Nephron progenitor cell (in vitro differentiated cells): ENCODE data around the gene GALT.

Source experiments
- DNase-seq: peaks from one replicate; pipeline ENCODE4 v3.0.0; 2021
- H3K27ac Mint-ChIP-seq: 2 replicates; pipeline ENCODE4 v1.8.0; 2021; ENCODE audit warnings: mild to moderate bottlenecking, moderate library complexity, mixed read lengths
- H3K27me3 Mint-ChIP-seq: 2 replicates; pipeline ENCODE4 v1.8.0; 2021; ENCODE audit warnings: mild to moderate bottlenecking, low read depth, mixed read lengths; ENCODE audit not compliant: poor library complexity
- H3K36me3 Mint-ChIP-seq: 2 replicates; pipeline ENCODE4 v1.8.0; 2021; ENCODE audit warnings: low read depth, mixed read lengths
- H3K4me1 Mint-ChIP-seq: 2 replicates; pipeline ENCODE4 v1.8.0; 2021; ENCODE audit warnings: mixed read lengths
- H3K4me3 Mint-ChIP-seq: 2 replicates; pipeline ENCODE4 v1.8.0; 2021; ENCODE audit warnings: mild to moderate bottlenecking, moderate library complexity, mixed read lengths
- H3K9me3 Mint-ChIP-seq: 2 replicates; pipeline ENCODE4 v1.8.0; 2021; ENCODE audit warnings: mild to moderate bottlenecking, moderate library complexity, mixed read lengths
- CTCF ChIP-seq: fragments of 200-600 bp; sonication (generic); IDR thresholded peaks from 2 replicates; pipeline ENCODE4 v1.5.0; 2021; ENCODE audit warnings: antibody characterized with exemption

The GALT gene

GRCh38 chr9:34647084-34647403 lies 569 bp downstream of the GALT start:
- peaks cover 24% of the 10 kb centered on the region for H3K36me3 Mint-ChIP-seq
- H3K4me1 Mint-ChIP-seq, result peaks cover 65% of the 10 kb centered on the region
- H3K27me3 Mint-ChIP-seq, result peaks cover 6% of the 10 kb centered on the region
- no peak for DNase-seq
- H3K27ac Mint-ChIP-seq, result peak overlapping the region; percentile 87
- H3K4me3 Mint-ChIP-seq, result peak overlapping the region; percentile 94
- no peak for TF ChIP-seq CTCF
- H3K9me3 Mint-ChIP-seq, result no peaks in the 10 kb centered on the region

DNA sequence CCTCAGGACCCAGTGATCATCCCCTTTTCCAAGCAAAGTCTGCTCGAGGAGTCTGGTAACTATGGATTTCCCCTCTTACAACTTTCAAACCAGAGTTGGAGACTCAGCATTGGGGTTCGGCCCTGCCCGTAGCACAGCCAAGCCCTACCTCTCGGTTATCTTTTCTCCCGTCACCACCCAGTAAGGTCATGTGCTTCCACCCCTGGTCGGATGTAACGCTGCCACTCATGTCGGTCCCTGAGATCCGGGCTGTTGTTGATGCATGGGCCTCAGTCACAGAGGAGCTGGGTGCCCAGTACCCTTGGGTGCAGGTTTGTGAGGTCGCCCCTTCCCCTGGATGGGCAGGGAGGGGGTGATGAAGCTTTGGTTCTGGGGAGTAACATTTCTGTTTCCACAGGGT lies 1.2 kb downstream of the GALT start:
- no peak for DNase-seq
- peak overlapping the region; percentile 94 for H3K4me3 Mint-ChIP-seq
- peaks cover 24% of the 10 kb centered on the region for H3K36me3 Mint-ChIP-seq
- TF ChIP-seq CTCF, result no peak
- peaks cover 71% of the 10 kb centered on the region for H3K4me1 Mint-ChIP-seq
- H3K27me3 Mint-ChIP-seq, result peaks cover 6% of the 10 kb centered on the region
- H3K27ac Mint-ChIP-seq, result peak overlapping the region; percentile 87
- no peaks in the 10 kb centered on the region for H3K9me3 Mint-ChIP-seq

GRCh38 chr9:34648673-34649072 lies 2.2 kb downstream of the GALT start:
- peak overlapping the region; percentile 24 for H3K27ac Mint-ChIP-seq
- peaks cover 24% of the 10 kb centered on the region for H3K36me3 Mint-ChIP-seq
- DNase-seq, result no peak
- H3K27me3 Mint-ChIP-seq, result peaks cover 6% of the 10 kb centered on the region
- TF ChIP-seq CTCF, result no peak
- H3K4me1 Mint-ChIP-seq, result peaks cover 82% of the 10 kb centered on the region
- H3K4me3 Mint-ChIP-seq, result peak overlapping the region; percentile 94
- no peaks in the 10 kb centered on the region for H3K9me3 Mint-ChIP-seq

GRCh38 chr9:34650816-34651215 lies 4.3 kb downstream of the GALT start:
- Mint-ChIP-seq H3K27ac (peak overlapping the region; percentile 99), H3K4me1 (peaks cover 89% of the 10 kb centered on the region), H3K36me3 (peaks cover 24% of the 10 kb centered on the region), H3K27me3 (no peaks in the 10 kb centered on the region), H3K9me3 (no peaks in the 10 kb centered on the region), H3K4me3 (peak overlapping the region; percentile 82)
- DNase-seq, result no peak
- TF ChIP-seq CTCF, result no peak

DNA sequence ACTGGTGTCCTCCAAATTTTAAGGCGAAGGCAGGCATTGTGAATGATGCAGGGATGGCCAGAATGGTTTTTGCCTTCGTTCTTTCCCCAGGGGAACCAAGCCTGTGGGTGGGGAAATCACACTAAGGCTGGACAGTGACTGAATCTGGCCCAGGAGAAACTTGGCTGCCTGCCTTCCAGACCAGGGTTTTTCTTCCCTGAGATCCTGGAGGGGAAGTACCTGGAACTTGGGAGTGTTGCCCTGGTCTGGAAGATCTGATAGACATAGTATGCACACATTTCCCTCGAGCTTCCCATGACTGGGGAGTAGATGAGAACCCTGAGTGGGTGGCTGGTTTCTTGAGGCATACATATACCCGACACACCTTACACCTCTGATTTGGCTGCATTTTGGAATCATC lies 4.8 kb downstream of the GALT start:
- no peaks in the 10 kb centered on the region for H3K9me3 Mint-ChIP-seq
- H3K27me3 Mint-ChIP-seq, result peaks cover 2% of the 10 kb centered on the region
- peak overlapping the region; percentile 99 for H3K27ac Mint-ChIP-seq
- H3K36me3 Mint-ChIP-seq, result peaks cover 24% of the 10 kb centered on the region
- peak overlapping the region; percentile 82 for H3K4me3 Mint-ChIP-seq
- DNase-seq, result no peak
- H3K4me1 Mint-ChIP-seq, result peaks cover 87% of the 10 kb centered on the region
- no peak for TF ChIP-seq CTCF

GRCh38 chr9:34651876-34652601 lies 5.6 kb downstream of the GALT start, which contains the start of gene IL11RA:
IL11RA (plus strand) TSS chr9:34652185; CDS start chr9:34655218, 3,033 bp downstream.
- Mint-ChIP-seq H3K9me3 (no peaks in the 10 kb centered on the region), H3K4me3 (peak within 1 kb of the TSS; percentile 82), H3K36me3 (peaks cover 24% of the 10 kb centered on the region), H3K27me3 (peaks cover 4% of the 10 kb centered on the region), H3K4me1 (peaks cover 90% of the 10 kb centered on the region), H3K27ac (peak within 1 kb of the TSS; percentile 99)
- no peak for TF ChIP-seq CTCF
- peak; percentile 91 for DNase-seq
